Mesothelial cell of epicardium (in vitro differentiated cells): ENCODE results near the gene SLC44A1. TPM values are rescaled to one million over a fixed set of nuclear protein-coding genes. Genes with fewer than 3 reads are reported as not detected.

ENCODE experiments used
- DNase-seq, 2 experiments: peaks; one replicate each; pipeline ENCODE4 v3.0.0; 2021; ENCODE audit warnings: low spot score in 2 of 2; ENCODE audit not compliant: unreplicated experiment in 2 of 2
- H3K27ac Mint-ChIP-seq: 2 replicates; pipeline ENCODE4 v1.8.0; 2021; ENCODE audit warnings: mixed read lengths
- H3K27me3 Mint-ChIP-seq: 2 replicates; pipeline ENCODE4 v1.8.0; 2021; ENCODE audit warnings: low read depth, mixed read lengths
- H3K36me3 Mint-ChIP-seq: 2 replicates; pipeline ENCODE4 v1.8.0; 2021; ENCODE audit warnings: mixed read lengths
- H3K4me1 Mint-ChIP-seq: 2 replicates; pipeline ENCODE4 v1.8.0; 2021; ENCODE audit warnings: mixed read lengths
- H3K4me3 Mint-ChIP-seq: 2 replicates; pipeline ENCODE4 v1.8.0; 2021; ENCODE audit warnings: mild to moderate bottlenecking, moderate library complexity, mixed read lengths
- H3K9me3 Mint-ChIP-seq: 2 replicates; pipeline ENCODE4 v1.8.0; 2021; ENCODE audit warnings: mixed read lengths
- total RNA-seq: library from RNA; stranded (reverse); gene quantifications from 3 replicates; pipeline ENCODE4 v1.2.1, GENCODE V29; 2021
- TF ChIP-seq, protein P1 (sequence below): fragments of 200-600 bp; sonication (generic); IDR thresholded peaks from one replicate; pipeline ENCODE4 v1.5.0; 2021; ENCODE audit warnings: antibody characterized with exemption; ENCODE audit not compliant: unreplicated experiment

The SLC44A1 gene
- total RNA-seq, 1 donor from 2014 or later: 49.0 TPM

DNA sequence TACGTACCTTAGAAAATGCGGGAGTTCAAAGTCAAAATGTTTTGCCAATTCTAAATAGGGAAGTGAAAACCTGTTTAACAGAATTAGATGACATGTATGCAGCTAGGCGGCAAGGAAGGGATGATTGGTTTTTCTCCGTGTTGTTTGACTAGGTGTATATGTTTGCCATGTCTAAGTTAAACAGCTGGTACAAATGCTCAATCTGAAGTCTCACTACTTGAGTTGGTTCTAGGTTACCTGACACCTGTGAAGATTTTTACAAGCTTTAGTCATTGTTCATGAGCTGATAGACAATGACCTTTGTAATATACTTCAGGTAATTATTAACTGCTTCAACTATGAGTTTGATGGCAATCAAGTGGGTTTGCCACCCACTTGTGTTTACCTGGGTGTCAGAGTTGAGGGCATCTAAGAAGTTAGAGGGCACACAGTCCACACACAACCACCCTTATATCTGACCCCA lies 74.3 kb downstream of the SLC44A1 start:
- Mint-ChIP-seq H3K36me3 (peaks cover 10% of the 10 kb centered on the region), H3K4me3 (no peak overlapping the region), H3K27ac (no peak overlapping the region), H3K4me1 (no peaks in the 10 kb centered on the region), H3K9me3 (no peaks in the 10 kb centered on the region), H3K27me3 (no peaks in the 10 kb centered on the region)
- DNase-seq: no peak
- TF ChIP-seq, protein P1, sequence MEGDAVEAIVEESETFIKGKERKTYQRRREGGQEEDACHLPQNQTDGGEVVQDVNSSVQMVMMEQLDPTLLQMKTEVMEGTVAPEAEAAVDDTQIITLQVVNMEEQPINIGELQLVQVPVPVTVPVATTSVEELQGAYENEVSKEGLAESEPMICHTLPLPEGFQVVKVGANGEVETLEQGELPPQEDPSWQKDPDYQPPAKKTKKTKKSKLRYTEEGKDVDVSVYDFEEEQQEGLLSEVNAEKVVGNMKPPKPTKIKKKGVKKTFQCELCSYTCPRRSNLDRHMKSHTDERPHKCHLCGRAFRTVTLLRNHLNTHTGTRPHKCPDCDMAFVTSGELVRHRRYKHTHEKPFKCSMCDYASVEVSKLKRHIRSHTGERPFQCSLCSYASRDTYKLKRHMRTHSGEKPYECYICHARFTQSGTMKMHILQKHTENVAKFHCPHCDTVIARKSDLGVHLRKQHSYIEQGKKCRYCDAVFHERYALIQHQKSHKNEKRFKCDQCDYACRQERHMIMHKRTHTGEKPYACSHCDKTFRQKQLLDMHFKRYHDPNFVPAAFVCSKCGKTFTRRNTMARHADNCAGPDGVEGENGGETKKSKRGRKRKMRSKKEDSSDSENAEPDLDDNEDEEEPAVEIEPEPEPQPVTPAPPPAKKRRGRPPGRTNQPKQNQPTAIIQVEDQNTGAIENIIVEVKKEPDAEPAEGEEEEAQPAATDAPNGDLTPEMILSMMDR: no peak

DNA sequence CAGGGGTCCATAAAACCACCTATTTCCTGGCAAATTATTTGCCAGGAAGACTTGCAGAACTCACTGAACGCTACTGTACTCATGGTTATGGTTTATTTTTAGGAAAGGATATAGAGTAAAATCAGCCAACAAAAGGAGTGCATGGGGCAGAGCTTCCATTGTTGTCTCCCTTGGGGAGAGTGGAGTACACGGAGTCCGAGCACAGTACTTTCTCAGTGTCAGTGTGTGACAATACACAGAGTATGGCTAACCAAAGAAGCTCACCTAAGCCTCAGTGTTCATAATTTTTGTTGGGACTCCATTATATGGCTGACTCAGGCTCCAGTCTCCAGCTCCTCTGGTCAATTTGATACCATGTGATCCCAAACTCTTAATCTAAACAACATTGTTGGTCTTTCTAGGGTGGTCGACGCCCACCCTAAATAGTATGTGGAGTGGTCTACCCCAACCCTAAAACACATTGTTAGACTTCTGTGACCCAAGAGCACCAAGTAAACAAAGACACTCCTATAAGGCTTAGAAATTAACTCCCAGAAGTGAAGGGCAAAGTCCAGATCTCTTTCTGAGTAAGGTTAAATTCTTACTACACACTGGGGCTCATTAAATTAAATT lies 74.9 kb downstream of the SLC44A1 start:
- peaks cover 10% of the 10 kb centered on the region for H3K36me3 Mint-ChIP-seq
- no peak for DNase-seq
- H3K9me3 Mint-ChIP-seq: no peaks in the 10 kb centered on the region
- TF ChIP-seq, protein P1: no peak
- H3K4me1 Mint-ChIP-seq: no peaks in the 10 kb centered on the region
- no peak overlapping the region for H3K4me3 Mint-ChIP-seq
- H3K27ac Mint-ChIP-seq: no peak overlapping the region
- no peaks in the 10 kb centered on the region for H3K27me3 Mint-ChIP-seq

DNA sequence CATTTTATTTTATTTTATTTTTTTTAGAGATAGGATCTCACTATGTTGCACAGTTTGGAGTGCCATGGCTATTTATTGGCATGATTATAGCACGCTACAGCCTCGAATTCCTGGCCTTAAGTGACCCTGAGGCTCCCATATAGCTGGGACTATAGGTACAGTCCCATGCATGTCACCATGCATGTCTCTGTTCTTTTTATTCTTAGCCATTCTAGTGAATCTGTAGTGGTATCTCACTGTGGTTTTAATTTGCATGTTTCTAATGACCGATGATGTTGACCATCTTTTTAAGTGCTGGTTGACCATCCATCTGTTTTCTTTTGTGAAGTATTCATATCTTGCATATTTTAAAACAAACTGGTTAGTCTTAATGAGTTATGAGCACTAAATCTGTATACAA lies 76.1 kb downstream of the SLC44A1 start:
- Mint-ChIP-seq H3K4me3 (no peak overlapping the region), H3K9me3 (peaks cover 7% of the 10 kb centered on the region), H3K4me1 (no peaks in the 10 kb centered on the region), H3K36me3 (peaks cover 20% of the 10 kb centered on the region), H3K27ac (no peak overlapping the region), H3K27me3 (no peaks in the 10 kb centered on the region)
- TF ChIP-seq, protein P1: no peak
- DNase-seq: no peak

DNA sequence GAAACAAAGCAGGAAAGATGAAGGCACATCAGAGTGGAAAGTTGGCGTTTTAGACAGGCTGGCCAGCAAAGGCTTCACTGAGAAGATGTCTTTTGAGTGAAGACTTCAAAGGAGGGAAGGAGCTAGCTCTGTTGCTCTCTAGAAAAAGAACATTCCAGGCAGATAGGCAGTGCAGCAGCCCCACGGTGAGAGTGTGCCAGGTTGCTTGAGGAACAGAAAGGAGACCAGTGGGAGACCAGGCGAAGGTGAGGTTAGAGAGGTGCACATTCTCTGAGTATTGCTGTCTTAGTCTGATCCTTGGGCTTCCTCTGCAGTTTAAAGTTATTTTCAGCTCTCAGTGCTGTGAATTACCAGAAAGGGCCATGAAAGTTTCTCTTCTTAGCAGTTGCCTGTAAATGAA lies 83.8 kb downstream of the SLC44A1 start:
- H3K27ac Mint-ChIP-seq: no peak overlapping the region
- peaks cover 13% of the 10 kb centered on the region for H3K4me1 Mint-ChIP-seq
- no peak overlapping the region for H3K4me3 Mint-ChIP-seq
- H3K9me3 Mint-ChIP-seq: peaks cover 7% of the 10 kb centered on the region
- TF ChIP-seq, protein P1: no peak
- H3K36me3 Mint-ChIP-seq: peaks cover 19% of the 10 kb centered on the region
- no peak for DNase-seq
- no peaks in the 10 kb centered on the region for H3K27me3 Mint-ChIP-seq

DNA sequence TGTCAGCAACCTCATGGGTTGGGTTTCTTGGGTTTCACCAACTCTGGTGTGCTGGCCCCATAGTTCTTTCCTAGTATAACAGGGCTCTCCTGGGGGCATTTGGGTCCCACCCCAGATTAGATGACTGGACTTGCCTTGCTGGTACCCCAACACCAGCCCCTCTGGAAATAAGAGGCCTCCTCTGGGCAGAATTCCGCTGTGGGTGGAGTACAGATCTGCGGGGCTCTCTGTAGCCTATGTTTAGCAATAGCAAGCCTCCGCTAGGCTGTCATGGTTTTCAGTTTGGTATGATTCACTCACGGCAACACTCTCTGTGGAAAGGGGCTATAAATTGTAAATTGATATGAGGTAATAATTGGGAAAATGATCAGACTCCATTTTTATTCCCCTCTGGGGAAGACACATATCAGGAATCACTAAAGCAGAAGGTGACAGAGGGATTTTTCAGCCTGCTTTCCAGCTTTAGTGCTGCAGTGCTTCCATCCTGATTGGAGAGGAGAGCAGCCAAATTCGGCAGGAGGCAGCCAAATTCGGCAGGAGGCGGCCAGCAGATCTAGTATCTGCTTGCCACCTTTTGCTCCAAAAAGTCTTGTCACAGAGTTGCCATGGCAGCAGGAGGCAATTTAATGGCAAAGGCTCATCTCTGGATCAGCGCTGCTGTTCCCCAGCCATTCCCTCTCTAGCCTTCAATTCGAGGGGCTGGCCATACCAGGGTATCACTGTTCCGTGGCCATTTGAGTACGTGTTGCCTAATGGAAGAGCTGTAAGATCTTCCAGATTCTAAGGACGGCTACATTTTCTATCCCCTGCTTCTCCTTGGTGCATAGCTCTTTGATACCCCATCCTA lies 84.6 kb downstream of the SLC44A1 start:
- Mint-ChIP-seq H3K4me3 (no peak overlapping the region), H3K27ac (no peak overlapping the region), H3K27me3 (no peaks in the 10 kb centered on the region), H3K36me3 (peaks cover 19% of the 10 kb centered on the region), H3K4me1 (peaks cover 13% of the 10 kb centered on the region), H3K9me3 (peaks cover 7% of the 10 kb centered on the region)
- no peak for DNase-seq
- TF ChIP-seq, protein P1: no peak
